T-helper 1 cell treated with Interleukin-12 subunit alpha and Interleukin-12 subunit beta and Interleukin-4 antibody, amounts not matched to agents 30 ng/mL and 1 ng/mL, for 36 hours (primary cell): ENCODE results near the gene TCF7L1. TPM values are rescaled to one million over a fixed set of nuclear protein-coding genes. Genes with fewer than 3 reads are reported as not detected.
"Not testable (repeated sequence)": the region's sequence is repeated elsewhere in the genome, so short reads cannot be mapped to it uniquely, and the experiment has no call there.

Source experiments
- intact Hi-C: fragments of 100-400 bp; cut with micrococcal nuclease; formaldehyde crosslinking; loops from one replicate; pipeline ENCODE4 v1.15.1; 2024
- total RNA-seq: library from RNA; stranded (reverse); gene quantifications from 2 replicates; pipeline ENCODE4 v1.2.3, GENCODE V29; 2022

TCF7L1 gene
- total RNA-seq, 1 donor from 2014 or later = not detected

GRCh38 chr2:85132397-85132796 lies 795 bp upstream of the TCF7L1 start:
- intact Hi-C loops = loop anchor here (1.0 kb wide), 2 partner anchors 153 to 166 kb away; no protein-coding TSS in a partner anchor

GRCh38 chr2:85133751-85134254 lies 611 bp downstream of the TCF7L1 start:
- intact Hi-C loops = no loop called here

- intact Hi-C loops = no loop called here
Observed at GRCh38 chr2:85134255-85134895, 1.2 kb downstream of the TCF7L1 start.

- intact Hi-C loops = no loop called here
Observed at GRCh38 chr2:85134896-85135659, 1.9 kb downstream of the TCF7L1 start.

- intact Hi-C loops = no loop called here
Observed at GRCh38 chr2:85135660-85135914, 2.4 kb downstream of the TCF7L1 start.

- intact Hi-C loops = no loop called here
Observed at GRCh38 chr2:85137156-85137555, 4.0 kb downstream of the TCF7L1 start.

- intact Hi-C loops = no loop called here
Observed at GRCh38 chr2:85143463-85144082, 10.4 kb downstream of the TCF7L1 start.

- intact Hi-C loops = no loop called here
Observed at GRCh38 chr2:85145116-85145820, 12.1 kb downstream of the TCF7L1 start.

- intact Hi-C loops = no loop called here
Observed at GRCh38 chr2:85148190-85148589, 15.0 kb downstream of the TCF7L1 start.

GRCh38 chr2:85151026-85151425 lies 17.8 kb downstream of the TCF7L1 start:
- intact Hi-C loops = no loop called here

- intact Hi-C loops = no loop called here
Observed at GRCh38 chr2:85152895-85153294, 19.7 kb downstream of the TCF7L1 start.

GRCh38 chr2:85154048-85154753 lies 21.0 kb downstream of the TCF7L1 start:
- intact Hi-C loops = no loop called here

- intact Hi-C loops = not testable (repeated sequence)
Observed at GRCh38 chr2:85155082-85155481, 21.9 kb downstream of the TCF7L1 start.

- intact Hi-C loops = no loop called here
Observed at GRCh38 chr2:85156153-85156552, 23.0 kb downstream of the TCF7L1 start.

GRCh38 chr2:85156619-85157018 lies 23.4 kb downstream of the TCF7L1 start:
- intact Hi-C loops = no loop called here

GRCh38 chr2:85157345-85157744 lies 24.2 kb downstream of the TCF7L1 start:
- intact Hi-C loops = no loop called here

GRCh38 chr2:85158559-85159273 lies 25.5 kb downstream of the TCF7L1 start:
- intact Hi-C loops = no loop called here

- intact Hi-C loops = no loop called here
Observed at GRCh38 chr2:85159589-85159988, 26.4 kb downstream of the TCF7L1 start.

GRCh38 chr2:85160966-85161960 lies 28.1 kb downstream of the TCF7L1 start:
- intact Hi-C loops = no loop called here
